GM12874 (cell line): ENCODE measurements around the gene CEACAM16.

Experiments used
- TF ChIP-seq, protein P1 (sequence below): IDR thresholded peaks from 2 replicates; pipeline ENCODE4 v1.5.1; 2011; ENCODE audit warnings: low read depth, mild to moderate bottlenecking, control low read depth, low read length, moderate library complexity; ENCODE audit not compliant: insufficient read depth

Gene CEACAM16

GRCh38 chr19:44660081-44660480 is 38.9 kb upstream of the CEACAM16 start:
- TF ChIP-seq, protein P1, sequence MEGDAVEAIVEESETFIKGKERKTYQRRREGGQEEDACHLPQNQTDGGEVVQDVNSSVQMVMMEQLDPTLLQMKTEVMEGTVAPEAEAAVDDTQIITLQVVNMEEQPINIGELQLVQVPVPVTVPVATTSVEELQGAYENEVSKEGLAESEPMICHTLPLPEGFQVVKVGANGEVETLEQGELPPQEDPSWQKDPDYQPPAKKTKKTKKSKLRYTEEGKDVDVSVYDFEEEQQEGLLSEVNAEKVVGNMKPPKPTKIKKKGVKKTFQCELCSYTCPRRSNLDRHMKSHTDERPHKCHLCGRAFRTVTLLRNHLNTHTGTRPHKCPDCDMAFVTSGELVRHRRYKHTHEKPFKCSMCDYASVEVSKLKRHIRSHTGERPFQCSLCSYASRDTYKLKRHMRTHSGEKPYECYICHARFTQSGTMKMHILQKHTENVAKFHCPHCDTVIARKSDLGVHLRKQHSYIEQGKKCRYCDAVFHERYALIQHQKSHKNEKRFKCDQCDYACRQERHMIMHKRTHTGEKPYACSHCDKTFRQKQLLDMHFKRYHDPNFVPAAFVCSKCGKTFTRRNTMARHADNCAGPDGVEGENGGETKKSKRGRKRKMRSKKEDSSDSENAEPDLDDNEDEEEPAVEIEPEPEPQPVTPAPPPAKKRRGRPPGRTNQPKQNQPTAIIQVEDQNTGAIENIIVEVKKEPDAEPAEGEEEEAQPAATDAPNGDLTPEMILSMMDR, result no peak

DNA sequence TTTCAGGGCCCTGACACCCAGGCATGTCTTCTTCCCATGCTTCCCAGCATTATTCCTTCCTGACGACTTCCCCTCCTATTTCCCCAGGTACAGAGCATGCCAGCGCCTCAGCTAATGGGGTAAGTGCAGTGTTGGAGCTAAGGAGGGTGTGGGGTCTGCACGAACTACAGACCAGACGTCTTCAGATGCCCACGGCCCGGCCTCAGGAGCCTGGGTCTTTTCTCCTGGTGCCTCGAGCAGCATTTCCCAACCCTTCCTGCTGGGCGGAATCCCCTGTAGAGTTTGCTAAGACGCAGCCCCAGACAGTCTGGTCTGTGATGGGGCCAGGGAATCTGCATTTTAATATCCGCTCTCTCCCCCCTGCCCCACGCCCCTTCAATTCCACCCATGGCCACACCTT is 37.7 kb upstream of the CEACAM16 start:
- TF ChIP-seq, protein P1, result no peak

DNA sequence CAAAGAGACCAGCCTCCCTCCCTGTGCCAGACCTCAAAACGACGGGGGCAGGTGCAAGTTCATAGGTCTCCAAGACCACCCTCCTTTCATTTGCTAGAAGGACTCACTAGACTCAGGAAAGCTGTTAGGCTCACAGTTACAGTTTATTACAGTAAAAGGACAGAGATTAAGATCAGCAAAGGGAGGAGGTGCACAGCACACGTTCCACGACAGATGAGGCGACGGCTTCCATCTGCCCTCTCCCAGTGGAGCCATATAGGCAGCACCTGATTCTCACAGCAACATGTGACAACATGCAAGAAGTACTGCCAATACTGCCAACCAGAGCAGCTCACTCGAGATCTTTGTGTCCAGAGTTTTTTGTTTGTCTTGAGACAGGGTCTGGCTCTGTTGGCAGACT is 37.0 kb upstream of the CEACAM16 start:
- TF ChIP-seq, protein P1, result no peak

DNA sequence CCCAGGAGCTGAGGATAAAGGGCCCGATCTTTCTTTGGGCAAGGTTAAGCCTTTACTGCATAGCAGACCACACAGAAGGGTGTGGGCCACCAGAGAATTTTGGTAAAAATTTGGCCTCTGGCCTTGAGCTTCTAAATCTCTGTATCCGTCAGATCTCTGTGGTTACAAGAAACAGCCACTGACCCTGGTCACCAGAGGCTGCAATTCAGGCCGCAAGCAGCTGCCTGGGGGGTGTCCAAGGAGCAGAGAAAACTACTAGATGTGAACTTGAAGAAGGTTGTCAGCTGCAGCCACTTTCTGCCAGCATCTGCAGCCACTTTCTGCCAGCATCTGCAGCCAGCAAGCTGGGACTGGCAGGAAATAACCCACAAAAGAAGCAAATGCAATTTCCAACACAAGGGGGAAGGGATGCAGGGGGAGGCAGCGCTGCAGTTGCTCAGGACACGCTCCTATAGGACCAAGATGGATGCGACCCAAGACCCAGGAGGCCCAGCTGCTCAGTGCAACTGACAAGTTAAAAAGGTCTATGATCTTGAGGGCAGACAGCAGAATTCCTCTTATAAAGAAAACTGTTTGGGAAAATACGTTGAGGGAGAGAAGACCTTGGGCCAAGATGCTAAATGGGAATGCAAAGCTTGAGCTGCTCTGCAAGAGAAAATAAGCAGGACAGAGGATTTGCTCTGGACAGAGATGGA is 36.1 kb upstream of the CEACAM16 start:
- TF ChIP-seq, protein P1, result no peak

DNA sequence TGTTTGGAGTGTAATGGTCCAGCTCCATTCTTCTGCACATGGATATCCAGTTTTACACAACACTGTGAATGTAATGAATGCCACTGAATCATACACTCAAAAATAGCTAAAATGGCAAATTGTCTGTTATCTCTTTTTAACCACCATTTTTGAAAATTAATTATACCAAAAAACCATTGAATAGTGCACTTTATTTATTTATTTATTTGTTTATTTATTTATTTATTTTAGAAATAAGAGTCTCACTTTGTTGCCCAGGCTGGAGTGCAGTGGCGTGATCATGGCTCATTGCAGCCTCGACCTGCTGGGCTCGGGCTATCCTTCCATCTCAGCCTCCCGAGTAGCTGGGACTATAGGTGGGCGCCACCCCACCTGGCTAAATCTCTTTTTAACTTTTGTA is 35.0 kb upstream of the CEACAM16 start:
- TF ChIP-seq, protein P1, result no peak

DNA sequence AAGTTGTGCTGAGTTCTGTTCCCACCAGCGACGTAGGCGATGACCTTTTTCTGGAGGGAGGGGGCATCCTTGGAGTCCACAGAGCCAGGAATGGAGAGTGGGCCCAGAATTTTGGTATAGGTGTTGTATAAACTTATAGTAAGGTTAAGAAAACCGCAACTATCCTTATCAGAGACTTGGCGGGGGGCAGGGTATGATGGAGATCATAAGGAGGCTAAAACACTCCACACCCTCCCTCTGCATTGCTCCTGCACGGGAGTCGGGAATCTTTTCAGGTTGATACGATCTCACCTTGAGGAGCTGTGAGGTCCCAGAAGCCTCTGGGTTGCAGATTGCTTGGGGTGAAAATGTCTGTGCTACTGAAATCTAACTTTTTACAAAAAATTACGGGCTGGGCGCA is 34.0 kb upstream of the CEACAM16 start:
- TF ChIP-seq, protein P1, result no peak

GRCh38 chr19:44666852-44667556 is 31.9 kb upstream of the CEACAM16 start:
- TF ChIP-seq, protein P1, result no peak
